COLO668 (cell line): ENCODE data around the gene ROS1.
"Not testable (repeated sequence)": the region's sequence is repeated elsewhere in the genome, so short reads cannot be mapped to it uniquely, and the experiment has no call there.

Source experiments
- DNase-seq: peaks from one replicate; lab custom pipeline; 2025; ENCODE audit not compliant: unreplicated experiment; lab: John Stamatoyannopoulos, UW

The ROS1 gene

GRCh38 chr6:117384659-117385058, 41.1 kb downstream of the ROS1 start:
- no peak for DNase-seq

GRCh38 chr6:117381749-117382148, 44.0 kb downstream of the ROS1 start:
- DNase-seq = no peak

- no peak for DNase-seq
These were observed 45.4 kb downstream of the ROS1 start for GRCh38 chr6:117380298-117380697.

- no peak for DNase-seq
These were observed 50.3 kb downstream of the ROS1 start for GRCh38 chr6:117375446-117375845.

GRCh38 chr6:117373211-117373813, 52.4 kb downstream of the ROS1 start:
- no peak for DNase-seq

GRCh38 chr6:117372289-117372688, 53.5 kb downstream of the ROS1 start:
- not testable (repeated sequence) for DNase-seq

GRCh38 chr6:117371492-117371891, 54.2 kb downstream of the ROS1 start:
- no peak for DNase-seq

GRCh38 chr6:117359581-117359980, 66.2 kb downstream of the ROS1 start:
- DNase-seq = no peak

GRCh38 chr6:117354671-117355070, 71.1 kb downstream of the ROS1 start:
- no peak for DNase-seq

GRCh38 chr6:117352466-117353081, 73.2 kb downstream of the ROS1 start:
- no peak for DNase-seq

- DNase-seq = no peak
These were observed 74.2 kb downstream of the ROS1 start for GRCh38 chr6:117351521-117351920.

GRCh38 chr6:117346142-117346930, 79.4 kb downstream of the ROS1 start:
- no peak for DNase-seq

GRCh38 chr6:117345292-117345610, 80.5 kb downstream of the ROS1 start:
- no peak for DNase-seq

- no peak for DNase-seq
These were observed 81.1 kb downstream of the ROS1 start for GRCh38 chr6:117344444-117345291.

GRCh38 chr6:117338567-117338966, 87.2 kb downstream of the ROS1 start:
- DNase-seq = no peak

- no peak for DNase-seq
These were observed 95.8 kb downstream of the ROS1 start for GRCh38 chr6:117329926-117330325.

GRCh38 chr6:117328500-117328899, 97.2 kb downstream of the ROS1 start:
- DNase-seq = no peak

- no peak for DNase-seq
These were observed 97.7 kb downstream of the ROS1 start for GRCh38 chr6:117328005-117328389.

- DNase-seq = no peak
These were observed 98.4 kb downstream of the ROS1 start for GRCh38 chr6:117327149-117328004.

GRCh38 chr6:117326396-117326795, 99.3 kb downstream of the ROS1 start:
- DNase-seq = no peak

GRCh38 chr6:117317261-117317660, 108.5 kb downstream of the ROS1 start:
- DNase-seq = no peak
